GM19372 (cell line): ENCODE data around the gene OTUD1.

Experiments used
- ATAC-seq: cut with Tn5 transposase; IDR thresholded peaks from one replicate; pipeline ENCODE4 v1.9.1; 2021; ENCODE audit warnings: mild to moderate bottlenecking, low read depth, moderate library complexity; ENCODE audit not compliant: unreplicated experiment

Gene OTUD1

DNA sequence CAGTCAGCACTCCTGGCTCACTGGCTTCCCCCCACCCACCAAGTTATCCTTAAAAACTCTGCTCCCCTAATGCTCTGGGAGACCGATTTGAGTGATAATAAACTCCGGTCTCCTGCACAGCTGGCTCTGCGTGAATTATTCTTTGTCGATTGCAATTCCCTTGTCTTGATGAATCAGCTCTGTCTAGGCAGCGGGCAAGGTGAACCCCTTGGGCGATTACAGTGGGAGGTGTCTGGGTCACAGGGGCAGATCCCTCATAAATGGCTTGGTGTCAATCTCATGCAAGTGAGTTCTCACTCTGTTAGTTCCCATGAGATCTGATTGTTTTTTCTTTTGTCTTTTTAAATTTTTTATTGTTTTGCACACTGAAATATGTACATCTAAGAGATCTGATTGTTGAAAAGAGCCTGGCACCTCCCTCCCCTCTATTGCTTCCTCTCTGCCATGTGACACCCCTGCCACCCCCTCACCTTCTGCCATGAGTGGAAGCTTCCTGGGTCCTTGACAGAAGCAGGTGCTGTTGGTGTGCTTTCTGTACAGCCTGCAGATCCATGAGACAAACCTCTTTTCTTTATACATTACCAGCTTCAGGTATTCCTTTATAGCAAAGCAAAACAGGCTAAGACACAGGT is 20.5 kb downstream of the OTUD1 start:
- ATAC-seq, result no peak

- no peak for ATAC-seq
These were observed 22.7 kb downstream of the OTUD1 start for GRCh38 chr10:23461557-23461956.

- ATAC-seq, result no peak
These were observed 28.1 kb downstream of the OTUD1 start for GRCh38 chr10:23467012-23467411.

- peak; percentile 66 for ATAC-seq
These were observed 28.7 kb downstream of the OTUD1 start for GRCh38 chr10:23467548-23467947.

DNA sequence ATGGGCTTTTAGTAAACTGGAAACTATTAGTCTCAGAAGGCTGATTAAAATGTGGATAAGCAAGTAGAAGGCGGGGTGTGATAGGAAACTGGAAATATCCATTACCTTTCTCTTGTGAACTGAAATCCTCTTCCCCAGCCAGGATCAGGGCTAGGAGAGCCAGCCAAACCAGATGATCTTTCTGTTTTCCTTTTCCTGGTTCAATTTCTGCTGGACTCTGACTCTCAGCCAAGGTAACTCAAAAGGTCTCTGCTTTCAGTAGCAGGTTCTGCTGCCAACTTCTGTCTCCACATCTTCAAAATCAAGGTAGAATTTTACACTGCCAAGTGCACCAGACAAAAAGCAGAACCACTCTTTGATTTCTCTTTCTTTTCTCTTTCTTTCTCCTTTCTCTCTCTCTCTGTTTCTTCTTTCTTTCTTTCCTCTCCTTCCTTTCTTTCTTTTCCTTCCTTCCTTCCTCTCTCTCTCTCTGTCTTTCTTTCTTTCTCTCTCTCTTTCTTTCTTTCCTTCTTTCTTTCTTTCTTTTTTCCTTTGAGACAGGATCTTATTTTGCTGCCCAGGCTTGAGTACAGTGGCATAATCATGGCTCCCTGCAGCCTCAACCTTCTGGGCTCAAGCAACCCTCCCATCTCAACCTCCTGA is 30.8 kb downstream of the OTUD1 start:
- ATAC-seq, result no peak

GRCh38 chr10:23472181-23472580 is 33.3 kb downstream of the OTUD1 start:
- ATAC-seq, result no peak

- no peak for ATAC-seq
These were observed 35.2 kb downstream of the OTUD1 start for GRCh38 chr10:23474081-23474480.

GRCh38 chr10:23474626-23475025 is 35.8 kb downstream of the OTUD1 start:
- ATAC-seq, result no peak

DNA sequence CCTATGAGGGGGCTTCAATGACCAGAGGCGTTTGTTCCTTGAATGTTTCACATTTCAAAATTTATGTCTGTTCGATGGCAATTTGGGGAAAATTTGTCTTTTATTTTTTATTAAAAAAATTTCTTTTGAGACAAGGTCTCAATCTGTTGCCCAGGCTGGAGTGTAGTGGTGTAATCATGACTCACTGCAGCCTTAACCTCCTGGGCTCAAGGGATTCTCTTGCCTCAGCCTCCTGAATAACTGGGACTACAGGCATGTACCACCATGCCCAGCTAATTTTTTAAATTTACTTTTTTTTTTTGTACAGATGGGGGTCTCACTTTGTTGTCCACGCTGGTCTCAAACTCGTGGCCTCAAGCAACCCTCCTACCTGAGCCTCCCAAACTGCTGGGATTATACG is 39.7 kb downstream of the OTUD1 start:
- ATAC-seq, result no peak

DNA sequence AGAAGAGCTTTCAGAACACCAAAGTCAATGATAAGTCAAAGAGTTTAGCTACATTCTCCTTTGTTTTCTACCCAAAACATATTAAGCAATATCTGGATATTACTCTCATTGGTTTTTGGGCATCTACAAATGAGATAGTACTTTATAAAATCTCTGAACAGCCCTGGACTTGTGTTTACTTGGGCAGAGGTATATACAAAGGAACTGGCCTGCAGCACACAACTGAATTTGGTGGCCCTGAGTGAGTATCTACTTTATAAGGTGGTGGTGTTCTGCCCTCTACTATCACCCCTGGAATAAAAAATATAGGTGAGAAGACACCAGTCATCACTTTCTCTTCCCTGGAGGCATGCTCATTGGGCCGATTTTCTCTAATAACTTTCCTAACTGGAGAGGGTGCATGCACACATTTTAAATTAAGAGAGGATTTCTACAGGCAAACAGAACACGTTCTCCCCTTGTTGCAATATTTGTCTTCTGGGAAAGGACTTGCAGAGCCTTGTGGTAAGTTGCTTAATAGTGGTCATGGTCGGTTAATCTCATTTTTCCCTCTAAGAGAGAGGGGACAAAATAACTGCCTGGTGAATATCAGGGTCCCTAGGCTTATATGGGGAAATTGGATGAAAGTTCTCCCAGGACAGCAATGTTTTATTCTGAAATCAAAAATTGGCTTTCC is 41.1 kb downstream of the OTUD1 start:
- ATAC-seq, result no peak

- ATAC-seq, result no peak
These were observed 42.6 kb downstream of the OTUD1 start for GRCh38 chr10:23481363-23481961.

DNA sequence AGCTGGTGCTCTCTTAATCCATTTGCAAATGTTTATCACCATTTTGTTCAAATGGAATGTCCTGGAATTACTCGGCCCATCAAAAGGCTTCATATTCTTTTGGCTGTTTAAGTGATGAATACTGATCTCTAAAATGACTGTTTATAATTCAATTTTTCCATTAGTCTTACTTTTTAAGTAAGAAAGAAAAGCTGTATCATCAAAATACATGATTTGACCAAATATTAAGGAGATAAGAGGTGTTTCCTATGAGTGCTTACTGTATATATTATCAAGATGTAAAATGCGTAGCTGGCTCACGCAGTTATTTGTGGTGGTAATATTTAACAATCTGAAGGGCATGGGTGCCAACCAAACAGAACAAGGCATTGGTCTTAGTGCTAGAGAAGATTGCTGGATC is 51.2 kb downstream of the OTUD1 start:
- no peak for ATAC-seq
